ENCODE results near the gene DGKZ.

The DGKZ gene

GRCh38 chr11:46330563-46331281, 16.5 kb upstream of the DGKZ start:
- H2AFZ ChIP-seq (ENCODE audit: low read length): no peak overlapping the region; the same call in 1 of the 2 replicates
- H3K9me2 ChIP-seq (replicated peaks; ENCODE audit: low read depth, low read length): no peaks in the 10 kb centered on the region
- H3K4me3 ChIP-seq (ENCODE audit: low read length, poor library complexity, severe bottlenecking): peak overlapping the region; percentile 68
- H4K20me1 ChIP-seq (ENCODE audit: insufficient read depth, low read length, poor library complexity, severe bottlenecking): no peaks in the 10 kb centered on the region
- H3K9ac ChIP-seq (ENCODE audit: low read depth, low read length, poor library complexity, severe bottlenecking): peak overlapping the region; percentile 66
- no peak for TF ChIP-seq EZH2phosphoT487 (IDR thresholded peaks at IDR 0.05; ENCODE audit: borderline replicate concordance)
- no peak for TF ChIP-seq CTCF (conservative IDR thresholded peaks at IDR 0.05; ENCODE audit: low read length)
- H3K4me1 ChIP-seq (ENCODE audit: insufficient read depth, low read length, poor library complexity, severe bottlenecking): peaks cover 40% of the 10 kb centered on the region
- peaks cover 8% of the 10 kb centered on the region for H3F3A ChIP-seq (ENCODE audit: low read depth)
- no peaks in the 10 kb centered on the region for H3K79me2 ChIP-seq (ENCODE audit: insufficient read depth, low read length)
- H3K4me2 ChIP-seq (ENCODE audit: low read depth, low read length, poor library complexity, severe bottlenecking): peak overlapping the region; percentile 92
- no peaks in the 10 kb centered on the region for H3K36me3 ChIP-seq (ENCODE audit: insufficient read depth, low read length)
- H3K9me3 ChIP-seq (ENCODE audit: insufficient read depth, low read depth, low read length): no peaks in the 10 kb centered on the region
- H3K27me3 ChIP-seq (ENCODE audit: insufficient read depth, low read length, poor library complexity, severe bottlenecking): peaks cover 14% of the 10 kb centered on the region

GRCh38 chr11:46331282-46331984, 15.8 kb upstream of the DGKZ start:
- Histone ChIP-seq H3K9ac (ENCODE audit: low read depth, low read length, poor library complexity, severe bottlenecking) (peak overlapping the region; percentile 7), H3K36me3 (ENCODE audit: insufficient read depth, low read length) (no peaks in the 10 kb centered on the region), H3F3A (ENCODE audit: low read depth) (peaks cover 8% of the 10 kb centered on the region), H3K9me3 (ENCODE audit: insufficient read depth, low read depth, low read length) (no peaks in the 10 kb centered on the region), H3K4me1 (ENCODE audit: insufficient read depth, low read length, poor library complexity, severe bottlenecking) (peaks cover 40% of the 10 kb centered on the region), H3K4me3 (ENCODE audit: low read length, poor library complexity, severe bottlenecking) (peak overlapping the region; percentile 68), H3K79me2 (ENCODE audit: insufficient read depth, low read length) (no peaks in the 10 kb centered on the region), H3K4me2 (ENCODE audit: low read depth, low read length, poor library complexity, severe bottlenecking) (peak overlapping the region; percentile 92), H3K27me3 (ENCODE audit: insufficient read depth, low read length, poor library complexity, severe bottlenecking) (peaks cover 14% of the 10 kb centered on the region), H3K9me2 (replicated peaks; ENCODE audit: low read depth, low read length) (no peaks in the 10 kb centered on the region), H2AFZ (ENCODE audit: low read length) (no peak overlapping the region), H4K20me1 (ENCODE audit: insufficient read depth, low read length, poor library complexity, severe bottlenecking) (no peaks in the 10 kb centered on the region)
- no peak; the same call in 1 of the 2 replicates for TF ChIP-seq EZH2phosphoT487 (IDR thresholded peaks at IDR 0.05; ENCODE audit: borderline replicate concordance)
- no peak for TF ChIP-seq CTCF (conservative IDR thresholded peaks at IDR 0.05; ENCODE audit: low read length)

- Histone ChIP-seq H3F3A (ENCODE audit: low read depth) (peaks cover 8% of the 10 kb centered on the region), H3K4me3 (ENCODE audit: low read length, poor library complexity, severe bottlenecking) (peak overlapping the region; percentile 68), H3K36me3 (ENCODE audit: insufficient read depth, low read length) (no peaks in the 10 kb centered on the region), H3K79me2 (ENCODE audit: insufficient read depth, low read length) (no peaks in the 10 kb centered on the region), H3K9ac (ENCODE audit: low read depth, low read length, poor library complexity, severe bottlenecking) (peak overlapping the region; percentile 7), H3K9me2 (replicated peaks; ENCODE audit: low read depth, low read length) (no peaks in the 10 kb centered on the region), H4K20me1 (ENCODE audit: insufficient read depth, low read length, poor library complexity, severe bottlenecking) (no peaks in the 10 kb centered on the region), H3K4me2 (ENCODE audit: low read depth, low read length, poor library complexity, severe bottlenecking) (peak overlapping the region; percentile 92), H3K9me3 (ENCODE audit: insufficient read depth, low read depth, low read length) (no peaks in the 10 kb centered on the region), H2AFZ (ENCODE audit: low read length) (no peak overlapping the region), H3K4me1 (ENCODE audit: insufficient read depth, low read length, poor library complexity, severe bottlenecking) (peaks cover 40% of the 10 kb centered on the region), H3K27me3 (ENCODE audit: insufficient read depth, low read length, poor library complexity, severe bottlenecking) (peaks cover 14% of the 10 kb centered on the region)
- no peak for TF ChIP-seq EZH2phosphoT487 (IDR thresholded peaks at IDR 0.05; ENCODE audit: borderline replicate concordance)
- TF ChIP-seq CTCF (conservative IDR thresholded peaks at IDR 0.05; ENCODE audit: low read length): no peak
Observed at GRCh38 chr11:46332093-46332567, 15.1 kb upstream of the DGKZ start.

Measured in Loucy (cell line).